Adrenal gland (tissue), 12 donors: ENCODE results near the gene CFAP299. TPM values are rescaled to one million over a fixed set of nuclear protein-coding genes. Genes with fewer than 3 reads are reported as not detected.
"Not testable (repeated sequence)": the region's sequence is repeated elsewhere in the genome, so short reads cannot be mapped to it uniquely, and the experiment has no call there.

Source experiments
- DNase-seq, 7 donors: peaks; one replicate each; pipeline ENCODE4 v3.0.0-alpha.2; 2019 to 2020
- H3K27ac ChIP-seq, 5 donors: fragments of 200-600 bp; sonication (generic) in 4 of 5; 1 replicate in 3 of 5; 2 replicates in 2 of 5; pipeline versions ENCODE4 v1.5.1 to v1.8.0; 2016 to 2020; ENCODE audit warnings: mild to moderate bottlenecking in 1 of 5
- H3K27me3 ChIP-seq: fragments of 200-600 bp; 2 replicates; pipeline ENCODE4 v1.8.0; 2021
- H3K36me3 ChIP-seq, 2 donors: fragments of 200-600 bp; replicated peaks in 1 of 2; 1 replicate in 1 of 2; 2 replicates in 1 of 2; pipeline versions ENCODE4 v1.5.1 to v1.8.0; 2018 to 2022
- H3K4me1 ChIP-seq, 2 donors: fragments of 200-600 bp; replicated peaks in 1 of 2; 1 replicate in 1 of 2; 2 replicates in 1 of 2; pipeline versions ENCODE4 v1.5.1 to v1.8.0; 2018 to 2021
- H3K4me3 ChIP-seq, 4 donors: fragments of 200-600 bp; sonication (generic) in 3 of 4; one replicate each; pipeline ENCODE4 v1.5.1; 2016 to 2018
- H3K9me3 ChIP-seq, 3 donors: fragments of 200-600 bp; sonication (generic) in 1 of 3; replicated peaks in 1 of 3; 1 replicate in 2 of 3; 2 replicates in 1 of 3; pipeline versions ENCODE4 v1.5.1 to v1.8.0; 2016 to 2021
- CTCF ChIP-seq, 6 experiments: fragments of 450-650 bp in 4 of 6; fragments of 200-600 bp in 2 of 6; sonication (generic) in 1 of 6; IDR thresholded peaks; 1 replicate in 5 of 6; 2 replicates in 1 of 6; pipeline versions ENCODE4 v1.5.1 to v1.8.0; 2016 to 2021; ENCODE audit warnings: antibody characterized with exemption in 6 of 6, mild to moderate bottlenecking in 2 of 6, moderate library complexity in 1 of 6
- POLR2A ChIP-seq, 2 donors: fragments of 450-650 bp; IDR thresholded peaks; one replicate each; pipeline ENCODE4 v1.6.1; 2017; ENCODE audit warnings: antibody characterized with exemption in 2 of 2, mild to moderate bottlenecking in 2 of 2, moderate library complexity in 1 of 2
- WGBS, 4 donors: extraction: QIAGEN DNeasy Blood & Tissue Kit in 2 of 4; methylation state at CpG; one replicate each; pipeline versions ENCODE4 v1.1.5 to v1.1.7; 2013 to 2017; 5-methylcytosine and 5-hydroxymethylcytosine counted together
- intact Hi-C, 2 donors: fragments of 100-400 bp; cut with DNase I; formaldehyde crosslinking; loops; one replicate each; pipeline versions ENCODE4 v1.14.1 to v1.15.0; 2022 to 2023
- polyA plus RNA-seq, 3 donors: library from polyadenylated mRNA; stranded (reverse); fragments of 200-250 nt in 2 of 3; fragments of 350-450 nt in 1 of 3; fragmentation: Illumina TruSeq in 1 of 3; extraction: RNeasy Lipid Tissue Mini Kit (QIAGEN cat#74804) in 1 of 3; gene quantifications; one replicate each; pipeline ENCODE4 v1.2.3, GENCODE V29; 2013 to 2014
- total RNA-seq, 9 donors: library from RNA; depleted of rRNA in 4 of 9; stranded (reverse); fragments of >200 nt in 4 of 9; fragments of 120-200 nt in 1 of 9; fragmentation: NEBNext Ultra II Directional in 1 of 9; extraction: Animal tissue kit (Norgen Biotek cat#: 25700) in 1 of 9; gene quantifications; one replicate each; pipeline versions ENCODE4 v1.1.0 to v1.2.4, GENCODE V29; 2013 to 2023
- donor health status: healthy with polysubstance abuse.
- donor health status: Bipolar disorder and iron deficiency.
- donor health status: DM: yes; HTN: yes; CAD: no.
- donor health status: DM: no; HTN: no; CAD: no.
- donor health status: DM: no; HTN: no; CAD: no.
- donor health status: DM: yes; HTN: yes; CAD: no.

The CFAP299 gene
- total and polyA plus RNA-seq, 12 donors = not detected

DNA sequence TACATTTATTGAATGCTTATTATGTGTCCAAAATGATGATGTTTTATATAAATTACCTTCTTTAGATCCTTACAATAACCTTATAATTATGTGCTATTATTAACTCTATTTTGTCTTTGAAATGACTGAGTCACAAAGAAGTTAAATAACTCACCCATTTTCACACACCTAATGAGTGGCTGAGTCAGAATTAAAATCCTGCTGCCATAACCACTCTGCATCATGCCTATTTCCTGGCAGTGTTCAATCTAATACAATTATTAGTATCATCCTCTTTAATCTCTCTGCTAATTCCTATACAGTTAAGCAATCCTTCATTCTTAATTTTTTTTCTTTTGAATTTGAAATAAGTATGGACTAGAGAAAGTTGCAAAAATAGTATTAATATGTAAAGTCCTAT, 342.9 kb downstream of the CFAP299 start:
- Histone ChIP-seq H3K9me3 (no peaks in the 10 kb centered on the region), H3K27ac (no peak overlapping the region), H3K27me3 (no peaks in the 10 kb centered on the region), H3K4me1 (no peaks in the 10 kb centered on the region), H3K36me3 (no peaks in the 10 kb centered on the region), H3K4me3 (no peak overlapping the region)
- DNase-seq = no peak
- TF ChIP-seq CTCF (IDR thresholded peaks at IDR 0.05) (no peak), POLR2A (IDR thresholded peaks at IDR 0.05) (no peak)
- intact Hi-C loops = no loop called here

DNA sequence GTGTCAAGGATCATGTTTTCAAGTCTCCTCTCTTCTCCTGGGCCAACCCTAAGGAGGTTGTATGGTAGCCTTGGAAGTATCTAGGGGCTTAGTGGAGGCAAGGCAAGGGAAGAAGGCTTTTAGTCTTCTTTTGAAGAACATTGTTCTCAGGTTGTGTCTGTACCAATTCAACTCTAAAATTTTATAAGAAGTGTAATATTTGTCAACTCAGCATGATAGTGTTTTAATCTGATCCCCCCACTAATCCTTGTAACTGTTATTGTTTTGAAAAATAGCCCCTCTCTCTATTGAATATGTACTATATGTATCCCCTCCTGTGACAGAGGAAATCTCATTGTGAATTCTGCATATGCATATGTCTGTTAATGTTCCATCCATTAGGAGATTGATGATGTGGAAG, 345.4 kb downstream of the CFAP299 start:
- DNase-seq = no peak
- no peaks in the 10 kb centered on the region for H3K9me3 ChIP-seq
- intact Hi-C loops = no loop called here
- no peaks in the 10 kb centered on the region for H3K27me3 ChIP-seq
- TF ChIP-seq CTCF (IDR thresholded peaks at IDR 0.05) = no peak
- no peak overlapping the region for H3K4me3 ChIP-seq
- H3K36me3 ChIP-seq = no peaks in the 10 kb centered on the region
- no peaks in the 10 kb centered on the region for H3K4me1 ChIP-seq
- no peak overlapping the region for H3K27ac ChIP-seq

GRCh38 chr4:80685214-80685613, 349.7 kb downstream of the CFAP299 start:
- DNase-seq = no peak
- no peaks in the 10 kb centered on the region for H3K4me1 ChIP-seq
- no peaks in the 10 kb centered on the region for H3K9me3 ChIP-seq
- intact Hi-C loops = no loop called here
- H3K36me3 ChIP-seq = no peaks in the 10 kb centered on the region
- no peak overlapping the region for H3K27ac ChIP-seq
- TF ChIP-seq POLR2A (IDR thresholded peaks at IDR 0.05) = no peak
- no peak for TF ChIP-seq CTCF (IDR thresholded peaks at IDR 0.05)
- no peak overlapping the region for H3K4me3 ChIP-seq
- H3K27me3 ChIP-seq = no peaks in the 10 kb centered on the region

DNA sequence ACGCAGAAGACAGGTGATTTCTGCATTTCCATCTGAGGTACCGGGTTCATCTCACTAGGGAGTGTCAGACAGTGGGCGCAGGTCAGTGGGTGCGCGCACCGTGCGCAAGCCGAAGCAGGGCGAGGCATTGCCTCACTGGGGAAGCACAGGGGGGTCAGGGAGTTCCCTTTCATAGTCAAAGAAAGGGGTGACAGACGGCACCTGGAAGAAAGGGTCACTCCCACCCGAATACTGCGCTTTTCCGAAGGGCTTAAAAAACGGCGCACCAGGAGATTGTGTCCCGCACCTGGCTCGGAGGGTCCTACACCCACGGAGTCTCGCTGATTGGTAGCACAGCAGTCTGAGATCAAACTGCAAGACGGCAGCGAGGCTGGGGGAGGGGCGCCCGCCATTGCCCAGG, 352.2 kb downstream of the CFAP299 start:
- intact Hi-C loops, DNase-seq, H3K36me3 ChIP-seq, H3K4me3 ChIP-seq, H3K9me3 ChIP-seq, H3K27me3 ChIP-seq, H3K4me1 ChIP-seq, H3K27ac ChIP-seq: not testable (repeated sequence)
- 84 to 89% (median 89%) methylated on average over 22 to 23 of the region's 23 CpGs for WGBS, 4 donors

DNA sequence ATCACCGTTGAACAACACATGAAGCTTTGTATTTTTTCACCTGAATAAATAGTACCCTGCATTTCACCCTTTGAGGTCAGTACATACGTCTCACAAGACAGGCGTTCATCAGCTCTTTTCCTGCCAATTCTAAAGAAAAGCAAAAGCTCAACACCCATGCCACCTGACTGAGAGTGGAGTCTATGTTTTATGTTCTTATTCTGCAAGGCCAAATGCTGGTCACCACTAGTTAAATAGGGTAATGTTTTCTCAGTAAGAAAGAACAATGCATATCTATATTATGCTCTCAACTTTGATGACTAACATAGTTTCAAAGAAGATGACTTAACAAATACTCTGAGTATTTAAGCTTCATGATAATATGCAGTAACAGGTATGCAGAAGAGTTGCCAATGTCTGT, 358.6 kb downstream of the CFAP299 start:
- 27 to 39% (median 36%) methylated on average over 3 of the region's 3 CpGs for WGBS, 4 donors
- Histone ChIP-seq H3K9me3 (no peaks in the 10 kb centered on the region), H3K4me1 (no peaks in the 10 kb centered on the region), H3K27me3 (no peaks in the 10 kb centered on the region), H3K36me3 (no peaks in the 10 kb centered on the region), H3K4me3 (no peak overlapping the region), H3K27ac (no peak overlapping the region)
- intact Hi-C loops = no loop called here
- TF ChIP-seq CTCF (IDR thresholded peaks at IDR 0.05) = no peak
- no peak for TF ChIP-seq POLR2A (IDR thresholded peaks at IDR 0.05)
- no peak for DNase-seq
